Mammary epithelial cell (primary cell): ENCODE data around the gene GPRC5A.

Source experiments
- EZH2 ChIP-seq: IDR thresholded peaks from 2 replicates; pipeline ENCODE4 v1.6.1; 2012; ENCODE audit warnings: low read length, inconsistent platforms, borderline replicate concordance
- TF ChIP-seq, protein P1 (sequence below), 2 donors: IDR thresholded peaks in 1 of 2; conservative IDR thresholded peaks in 1 of 2; 2 replicates each; pipeline ENCODE4 v1.5.1; 2011 to 2012; ENCODE audit warnings: inconsistent platforms in 2 of 2, low read length in 2 of 2, mild to moderate bottlenecking in 2 of 2, control low read depth in 1 of 2, low read depth in 1 of 2; ENCODE audit not compliant: insufficient read depth in 1 of 2; ENCODE audit errors: extremely low read depth in 1 of 2

DNA sequence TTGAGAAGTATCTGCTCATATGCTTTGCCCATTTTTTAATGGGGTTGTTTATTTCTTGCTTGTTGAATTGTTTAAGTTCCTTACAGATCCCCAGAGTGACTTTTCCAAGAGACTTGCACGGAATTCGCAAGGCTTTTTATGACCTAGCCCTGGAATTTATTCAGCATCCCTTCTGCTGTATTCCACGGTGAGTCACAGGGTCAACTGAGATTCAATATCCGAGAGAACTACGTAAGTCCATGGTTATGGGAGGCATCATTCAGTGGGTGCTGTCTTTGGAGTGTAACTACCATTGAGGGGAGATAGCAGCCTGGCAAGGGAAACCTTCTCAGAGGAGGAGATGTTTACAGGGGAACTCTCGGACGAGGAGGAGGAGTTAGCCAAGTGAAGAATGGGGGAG is 20.9 kb upstream of the GPRC5A start:
- TF ChIP-seq, protein P1, sequence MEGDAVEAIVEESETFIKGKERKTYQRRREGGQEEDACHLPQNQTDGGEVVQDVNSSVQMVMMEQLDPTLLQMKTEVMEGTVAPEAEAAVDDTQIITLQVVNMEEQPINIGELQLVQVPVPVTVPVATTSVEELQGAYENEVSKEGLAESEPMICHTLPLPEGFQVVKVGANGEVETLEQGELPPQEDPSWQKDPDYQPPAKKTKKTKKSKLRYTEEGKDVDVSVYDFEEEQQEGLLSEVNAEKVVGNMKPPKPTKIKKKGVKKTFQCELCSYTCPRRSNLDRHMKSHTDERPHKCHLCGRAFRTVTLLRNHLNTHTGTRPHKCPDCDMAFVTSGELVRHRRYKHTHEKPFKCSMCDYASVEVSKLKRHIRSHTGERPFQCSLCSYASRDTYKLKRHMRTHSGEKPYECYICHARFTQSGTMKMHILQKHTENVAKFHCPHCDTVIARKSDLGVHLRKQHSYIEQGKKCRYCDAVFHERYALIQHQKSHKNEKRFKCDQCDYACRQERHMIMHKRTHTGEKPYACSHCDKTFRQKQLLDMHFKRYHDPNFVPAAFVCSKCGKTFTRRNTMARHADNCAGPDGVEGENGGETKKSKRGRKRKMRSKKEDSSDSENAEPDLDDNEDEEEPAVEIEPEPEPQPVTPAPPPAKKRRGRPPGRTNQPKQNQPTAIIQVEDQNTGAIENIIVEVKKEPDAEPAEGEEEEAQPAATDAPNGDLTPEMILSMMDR (conservative IDR thresholded peaks at IDR 0.05 in 1 of 2, IDR thresholded peaks at IDR 0.05 in 1 of 2; ENCODE audit: extremely low read depth in 1 of 2, insufficient read depth in 1 of 2, low read depth in 1 of 2, low read length in 2 of 2) = no peak
- TF ChIP-seq EZH2 = no peak
